ENCODE results near the gene NIM1K.

- TF ChIP-seq CTCF (IDR thresholded peaks at IDR 0.05): no peak
- TF ChIP-seq POLR2AphosphoS5 (IDR thresholded peaks at IDR 0.05; ENCODE audit: insufficient read depth in 1 of 2, low read depth in 1 of 2): no peak
These were observed 17.8 kb downstream of the NIM1K start for GRCh38 chr5:43209833-43210232.

Measured in vagina (tissue), 2 donors.